ENCODE data around the gene CYP8B1.

The CYP8B1 gene

GRCh38 chr3:42876940-42877720, 1.5 kb upstream of the CYP8B1 start:
- no peak overlapping the region for H3K4me2 ChIP-seq (ENCODE audit: low read length)
- TF ChIP-seq, protein P1, sequence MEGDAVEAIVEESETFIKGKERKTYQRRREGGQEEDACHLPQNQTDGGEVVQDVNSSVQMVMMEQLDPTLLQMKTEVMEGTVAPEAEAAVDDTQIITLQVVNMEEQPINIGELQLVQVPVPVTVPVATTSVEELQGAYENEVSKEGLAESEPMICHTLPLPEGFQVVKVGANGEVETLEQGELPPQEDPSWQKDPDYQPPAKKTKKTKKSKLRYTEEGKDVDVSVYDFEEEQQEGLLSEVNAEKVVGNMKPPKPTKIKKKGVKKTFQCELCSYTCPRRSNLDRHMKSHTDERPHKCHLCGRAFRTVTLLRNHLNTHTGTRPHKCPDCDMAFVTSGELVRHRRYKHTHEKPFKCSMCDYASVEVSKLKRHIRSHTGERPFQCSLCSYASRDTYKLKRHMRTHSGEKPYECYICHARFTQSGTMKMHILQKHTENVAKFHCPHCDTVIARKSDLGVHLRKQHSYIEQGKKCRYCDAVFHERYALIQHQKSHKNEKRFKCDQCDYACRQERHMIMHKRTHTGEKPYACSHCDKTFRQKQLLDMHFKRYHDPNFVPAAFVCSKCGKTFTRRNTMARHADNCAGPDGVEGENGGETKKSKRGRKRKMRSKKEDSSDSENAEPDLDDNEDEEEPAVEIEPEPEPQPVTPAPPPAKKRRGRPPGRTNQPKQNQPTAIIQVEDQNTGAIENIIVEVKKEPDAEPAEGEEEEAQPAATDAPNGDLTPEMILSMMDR (IDR thresholded peaks at IDR 0.05; ENCODE audit: low read length) = no peak
- TF ChIP-seq EZH2 (IDR thresholded peaks at IDR 0.05; ENCODE audit: borderline replicate concordance, low read length) = no peak
- H3K9me2 ChIP-seq (ENCODE audit: low read depth, low read length) = no peaks in the 10 kb centered on the region
- no peaks in the 10 kb centered on the region for H3K79me2 ChIP-seq (ENCODE audit: insufficient read depth, low read length)
- no peak overlapping the region for H3K9ac ChIP-seq (ENCODE audit: low read length)
- H3K9me3 ChIP-seq (ENCODE audit: low read length) = no peaks in the 10 kb centered on the region
- no peak overlapping the region for H2AFZ ChIP-seq (ENCODE audit: low read length)
- H3K27ac ChIP-seq (ENCODE audit: low read depth, low read length, poor library complexity, severe bottlenecking) = no peak overlapping the region
- H3F3A ChIP-seq (ENCODE audit: insufficient read depth, low read length) = no peaks in the 10 kb centered on the region
- no peaks in the 10 kb centered on the region for H3K36me3 ChIP-seq (ENCODE audit: insufficient read depth, low read length)
- H4K20me1 ChIP-seq (ENCODE audit: insufficient read depth, low read length) = no peaks in the 10 kb centered on the region
- peaks cover 11% of the 10 kb centered on the region for H3K4me1 ChIP-seq (ENCODE audit: insufficient read depth, low read length, severe bottlenecking)
- H3K4me3 ChIP-seq (ENCODE audit: low read depth, low read length, poor library complexity, severe bottlenecking) = no peak overlapping the region
- H3K27me3 ChIP-seq (ENCODE audit: insufficient read depth, low read length) = peaks cover 4% of the 10 kb centered on the region; the same call in 1 of the 2 replicates

DNA sequence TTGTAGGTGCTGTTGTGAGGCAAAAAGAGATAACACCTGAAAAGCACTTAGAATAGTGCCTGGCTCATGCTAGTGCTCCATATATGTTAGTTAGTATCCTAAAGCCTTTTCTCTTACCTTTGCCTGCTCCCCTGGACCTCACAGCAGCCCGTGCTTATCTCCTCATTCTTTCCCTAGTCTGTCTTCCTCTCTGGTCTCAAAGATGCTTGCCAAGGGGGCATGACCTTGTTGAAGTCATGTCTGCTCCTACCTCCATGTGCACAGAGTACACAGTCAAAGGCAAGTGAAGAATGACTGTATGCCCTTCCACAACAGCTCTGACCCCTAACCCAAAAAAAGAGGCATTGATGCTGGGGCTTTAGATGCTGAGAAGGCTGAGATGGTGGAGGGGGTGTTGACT, 722 bp upstream of the CYP8B1 start:
- Histone ChIP-seq H3K27ac (ENCODE audit: low read depth, low read length, poor library complexity, severe bottlenecking) (no peak overlapping the region), H2AFZ (ENCODE audit: low read length) (no peak overlapping the region), H3K4me2 (ENCODE audit: low read length) (no peak overlapping the region), H4K20me1 (ENCODE audit: insufficient read depth, low read length) (no peaks in the 10 kb centered on the region), H3F3A (ENCODE audit: insufficient read depth, low read length) (no peaks in the 10 kb centered on the region), H3K9me3 (ENCODE audit: low read length) (no peaks in the 10 kb centered on the region), H3K4me1 (ENCODE audit: insufficient read depth, low read length, severe bottlenecking) (peaks cover 9% of the 10 kb centered on the region), H3K9ac (ENCODE audit: low read length) (no peak overlapping the region), H3K36me3 (ENCODE audit: insufficient read depth, low read length) (no peaks in the 10 kb centered on the region), H3K27me3 (ENCODE audit: insufficient read depth, low read length) (peaks cover 4% of the 10 kb centered on the region; the same call in 1 of the 2 replicates), H3K4me3 (ENCODE audit: low read depth, low read length, poor library complexity, severe bottlenecking) (no peak overlapping the region), H3K9me2 (ENCODE audit: low read depth, low read length) (no peaks in the 10 kb centered on the region), H3K79me2 (ENCODE audit: insufficient read depth, low read length) (no peaks in the 10 kb centered on the region)
- TF ChIP-seq EZH2 (IDR thresholded peaks at IDR 0.05; ENCODE audit: borderline replicate concordance, low read length) = no peak
- TF ChIP-seq, protein P1 (IDR thresholded peaks at IDR 0.05; ENCODE audit: low read length) = no peak

- Histone ChIP-seq H3K9me3 (ENCODE audit: low read length) (no peaks in the 10 kb centered on the region), H3K4me1 (ENCODE audit: insufficient read depth, low read length, severe bottlenecking) (no peaks in the 10 kb centered on the region), H3K79me2 (ENCODE audit: insufficient read depth, low read length) (no peaks in the 10 kb centered on the region), H3K4me3 (ENCODE audit: low read depth, low read length, poor library complexity, severe bottlenecking) (no peak overlapping the region), H3K36me3 (ENCODE audit: insufficient read depth, low read length) (no peaks in the 10 kb centered on the region), H3K9me2 (ENCODE audit: low read depth, low read length) (no peaks in the 10 kb centered on the region), H3K27ac (ENCODE audit: low read depth, low read length, poor library complexity, severe bottlenecking) (no peak overlapping the region), H3K9ac (ENCODE audit: low read length) (no peak overlapping the region), H3K27me3 (ENCODE audit: insufficient read depth, low read length) (peaks cover 4% of the 10 kb centered on the region; the same call in 1 of the 2 replicates), H2AFZ (ENCODE audit: low read length) (no peak overlapping the region), H4K20me1 (ENCODE audit: insufficient read depth, low read length) (no peaks in the 10 kb centered on the region), H3F3A (ENCODE audit: insufficient read depth, low read length) (no peaks in the 10 kb centered on the region), H3K4me2 (ENCODE audit: low read length) (no peak overlapping the region)
- TF ChIP-seq, protein P1 (IDR thresholded peaks at IDR 0.05; ENCODE audit: low read length) = no peak
- no peak for TF ChIP-seq EZH2 (IDR thresholded peaks at IDR 0.05; ENCODE audit: borderline replicate concordance, low read length)
Observed at GRCh38 chr3:42874749-42875148, 930 bp downstream of the CYP8B1 start.

All from OCI-LY1 (cell line).